Ascending aorta (tissue), 2 donors: ENCODE measurements around the gene MICOS13. TPM values are rescaled to one million over a fixed set of nuclear protein-coding genes. Genes with fewer than 3 reads are reported as not detected.

Experiments
- DNase-seq, 2 donors: peaks; one replicate each; pipeline ENCODE4 v3.0.0-alpha.2; 2019; ENCODE audit warnings: low spot score in 2 of 2
- H3K27ac ChIP-seq, 2 donors: fragments of 200-600 bp; sonication (generic); one replicate each; pipeline ENCODE4 v1.5.1; 2016 to 2017; ENCODE audit warnings: mild to moderate bottlenecking in 1 of 2
- H3K27me3 ChIP-seq: fragments of 200-600 bp; sonication (generic); one replicate; pipeline ENCODE4 v1.5.1; 2017
- H3K36me3 ChIP-seq, 2 donors: fragments of 200-600 bp; sonication (generic); one replicate each; pipeline ENCODE4 v1.5.1; 2016
- H3K4me1 ChIP-seq, 2 donors: fragments of 200-600 bp; sonication (generic); one replicate each; pipeline ENCODE4 v1.5.1; 2016 to 2017; ENCODE audit warnings: mild to moderate bottlenecking in 1 of 2
- H3K4me3 ChIP-seq, 2 donors: fragments of 200-600 bp; sonication (generic); one replicate each; pipeline ENCODE4 v1.5.1; 2016 to 2017; ENCODE audit warnings: mild to moderate bottlenecking in 1 of 2
- H3K9me3 ChIP-seq, 2 donors: fragments of 200-600 bp; sonication (generic); one replicate each; pipeline ENCODE4 v1.5.1; 2016
- CTCF ChIP-seq, 3 experiments: fragments of 200-600 bp in 2 of 3; fragments of 450-650 bp in 1 of 3; sonication (generic) in 2 of 3; IDR thresholded peaks; one replicate each; pipeline ENCODE4 v1.5.1; 2016 to 2019; ENCODE audit warnings: antibody characterized with exemption in 3 of 3, mild to moderate bottlenecking in 1 of 3, moderate library complexity in 1 of 3
- intact Hi-C: fragments of 100-400 bp; cut with DNase I; formaldehyde crosslinking; loops from one replicate; pipeline ENCODE4 v1.15.1; 2023
- total RNA-seq: library from RNA; depleted of rRNA; stranded (reverse); fragments of >200 nt; gene quantifications from one replicate; pipeline ENCODE4 v1.1.0, GENCODE V29; 2016

Gene MICOS13
- total RNA-seq: 75.6 TPM

GRCh38 chr19:5680437-5681368 is at the start of gene MICOS13, which contains the start of gene HSD11B1L:
MICOS13 (minus strand) TSS chr19:5680516; CDS start chr19:5680486, 30 bp downstream.
HSD11B1L (plus strand) TSS chr19:5681027; CDS start chr19:5684833, 3,806 bp downstream.
- intact Hi-C loops: loop anchor here (1.0 to 5.0 kb wide), 5 partner anchors 10 to 388 kb away; partner anchors contain the start of genes CATSPERD, LONP1, NDUFA11 and RPL36

GRCh38 chr19:5727453-5728050 is 47.2 kb upstream of the MICOS13 start:
- Histone ChIP-seq H3K27ac (no peak overlapping the region), H3K4me3 (no peak overlapping the region), H3K9me3 (peaks cover 0 to 8% of the 10 kb centered on the region in 2 donors), H3K27me3 (no peaks in the 10 kb centered on the region), H3K36me3 (no peaks in the 10 kb centered on the region), H3K4me1 (no peaks in the 10 kb centered on the region)
- intact Hi-C loops: no loop called here
- no peak for DNase-seq
- no peak for TF ChIP-seq CTCF (IDR thresholded peaks at IDR 0.05)

More at GRCh38 chr19:5680437-5681368, at the start of gene MICOS13, which contains the start of gene HSD11B1L:
- peaks cover 6 to 9% of the 10 kb centered on the region in 2 donors for H3K4me1 ChIP-seq
- peaks cover 0 to 7% of the 10 kb centered on the region in 2 donors for H3K36me3 ChIP-seq
- peak; percentile 97 to 99 for DNase-seq
- no peak for TF ChIP-seq CTCF (IDR thresholded peaks at IDR 0.05)
- H3K27me3 ChIP-seq: no peaks in the 10 kb centered on the region
- H3K9me3 ChIP-seq: no peaks in the 10 kb centered on the region
- H3K4me3 ChIP-seq: peak within 1 kb of the TSS; percentile 77 to 96
- peak within 1 kb of the TSS; percentile 80 to 95 for H3K27ac ChIP-seq

GRCh38 chr19:5719961-5720790 is 39.9 kb upstream of the MICOS13 start, which contains the start of the genes CATSPERD and LONP1:
CATSPERD (plus strand) TSS chr19:5720637; CDS start chr19:5720738, 101 bp downstream.
LONP1 (minus strand) TSS chr19:5720146; CDS start chr19:5720132, 14 bp downstream.
- TF ChIP-seq CTCF (IDR thresholded peaks at IDR 0.05): peak; percentile 90 to 94 (median 93)
- Histone ChIP-seq H3K4me3 (peak within 1 kb of the TSS; percentile 68 to 99), H3K36me3 (peaks cover 0 to 4% of the 10 kb centered on the region in 2 donors), H3K4me1 (peaks cover 5 to 13% of the 10 kb centered on the region in 2 donors), H3K27ac (peak within 1 kb of the TSS; percentile 91 to 98), H3K27me3 (no peaks in the 10 kb centered on the region), H3K9me3 (no peaks in the 10 kb centered on the region)
- intact Hi-C loops: loop anchor here (1.0 to 2.0 kb wide), 4 partner anchors 30 to 98 kb away; partner anchors contain the start of genes DUS3L, HSD11B1L, RPL36 and SAFB2
- peak; percentile 89 to 99 for DNase-seq

- peak overlapping the region; percentile 68 to 99 for H3K4me3 ChIP-seq
Observed at GRCh38 chr19:5719274-5719960, 39.1 kb upstream of the MICOS13 start.

More at GRCh38 chr19:5719274-5719960, 39.1 kb upstream of the MICOS13 start:
- Histone ChIP-seq H3K27me3 (no peaks in the 10 kb centered on the region), H3K27ac (peak overlapping the region; percentile 91 to 98), H3K4me1 (peaks cover 5 to 13% of the 10 kb centered on the region in 2 donors), H3K36me3 (peaks cover 0 to 4% of the 10 kb centered on the region in 2 donors), H3K9me3 (no peaks in the 10 kb centered on the region)
- intact Hi-C loops: no loop called here
- DNase-seq: no peak
- peak in 1 of 3 experiments; percentile 14 for TF ChIP-seq CTCF (IDR thresholded peaks at IDR 0.05)
